K562 (cell line): ENCODE measurements around the gene TLR8. TPM values are rescaled to one million over a fixed set of nuclear protein-coding genes. Genes with fewer than 3 reads are reported as not detected.

Experiments used
- BRD4 ChIP-seq: fragments of 200-600 bp; sonication (generic); IDR thresholded peaks from 2 replicates; pipeline ENCODE4 v1.6.1; 2017; ENCODE audit warnings: inconsistent platforms
- CBFA2T3 ChIP-seq: fragments of 450-650 bp; IDR thresholded peaks from 2 replicates; pipeline ENCODE4 v1.6.1; 2017
- CBX3 ChIP-seq, 2 experiments: IDR thresholded peaks; 1 replicate in 1 of 2; 2 replicates in 1 of 2; pipeline ENCODE4 v1.6.1; 2012; ENCODE audit warnings: inconsistent platforms in 2 of 2, low read length in 2 of 2, borderline replicate concordance in 1 of 2, control low read depth in 1 of 2
- CXXC5 ChIP-seq: fragments of 250-450 bp; sonication (Bioruptor Pico); IDR thresholded peaks from 2 replicates; pipeline ENCODE4 v1.8.0; 2022; ENCODE audit warnings: inconsistent platforms, mild to moderate bottlenecking, moderate library complexity
- ELF1 ChIP-seq: fragments of 200-800 bp; sonication (Bioruptor generic); IDR thresholded peaks from 2 replicates; pipeline ENCODE4 v1.6.1; 2016; ENCODE audit warnings: missing genetic modification characterization, missing compliant biosample characterization
- KDM1A ChIP-seq, 2 experiments: fragments of 450-650 bp; IDR thresholded peaks; 2 replicates each; pipeline ENCODE4 v1.6.1; 2016; ENCODE audit warnings: mild to moderate bottlenecking in 2 of 2
- KDM5B ChIP-seq: fragments of 200-600 bp; sonication (generic); IDR thresholded peaks from 2 replicates; pipeline ENCODE4 v1.6.1; 2012; ENCODE audit warnings: low read depth, mild to moderate bottlenecking, moderate library complexity, low read length, control low read depth, inconsistent platforms; ENCODE audit not compliant: insufficient replicate concordance
- MAFG ChIP-seq: fragments of 450-650 bp; conservative IDR thresholded peaks from 2 replicates; pipeline ENCODE4 v1.6.1; 2016; ENCODE audit warnings: missing genetic modification characterization, missing compliant biosample characterization
- POLR2G ChIP-seq: fragments of 200-400 bp; formaldehyde crosslinking; IDR thresholded peaks from 2 replicates; pipeline ENCODE4 v1.6.1; 2017; ENCODE audit warnings: low read depth, mild to moderate bottlenecking, antibody characterized with exemption, low read length, moderate library complexity
- RBFOX2 ChIP-seq: fragments of 200-400 bp; formaldehyde crosslinking; IDR thresholded peaks from 2 replicates; pipeline ENCODE4 v1.6.1; 2017; ENCODE audit warnings: low read depth, mild to moderate bottlenecking, low read length, moderate library complexity
- ZNF766 ChIP-seq: fragments of 200-800 bp; sonication (Bioruptor generic); conservative IDR thresholded peaks from 2 replicates; pipeline ENCODE4 v1.6.1; 2016; ENCODE audit warnings: missing genetic modification characterization, missing compliant biosample characterization
- polyA plus RNA-seq, 8 experiments: library from polyadenylated mRNA; depleted of rRNA in 4 of 8; stranded (reverse) in 5 of 8; unstranded in 3 of 8; fragments of >200 nt; fragmentation: Nextera tagmentation in 2 of 8; fragmentation: Illumina TruSeq in 1 of 8; extraction: Ambion mirVana in 2 of 8; extraction: Trizol in 1 of 8; gene quantifications; 2 replicates each; pipeline versions ENCODE4 v1.2.1 to v1.2.3, GENCODE V29; 2011 to 2014; ENCODE audit warnings: inconsistent platforms in 1 of 8, missing spikeins in 1 of 8
- total RNA-seq, 7 experiments: library from RNA; depleted of rRNA in 6 of 7; stranded (reverse); fragments of >200 nt in 6 of 7; fragmentation: Illumina TruSeq in 2 of 7; extraction: Trizol in 2 of 7; gene quantifications; 2 replicates each; pipeline versions ENCODE4 v1.2.1 to v1.2.3, GENCODE V29; 2011 to 2021; ENCODE audit warnings: low replicate concordance in 1 of 7
- TF ChIP-seq, protein P1 (sequence below): fragments of 450-650 bp; IDR thresholded peaks from 2 replicates; pipeline ENCODE4 v1.6.1; 2016; ENCODE audit warnings: mild to moderate bottlenecking, moderate library complexity
- TF ChIP-seq, protein P2 (sequence below): fragments of 450-650 bp; formaldehyde crosslinking; IDR thresholded peaks from 2 replicates; pipeline ENCODE4 v1.4.0; 2020; ENCODE audit warnings: mild to moderate bottlenecking, moderate library complexity

TLR8 gene
- total and polyA plus RNA-seq, 9 of the 15 experiments (the other 6 are each of a cell fraction or from before 2014, with no cell fraction given): not detected

DNA sequence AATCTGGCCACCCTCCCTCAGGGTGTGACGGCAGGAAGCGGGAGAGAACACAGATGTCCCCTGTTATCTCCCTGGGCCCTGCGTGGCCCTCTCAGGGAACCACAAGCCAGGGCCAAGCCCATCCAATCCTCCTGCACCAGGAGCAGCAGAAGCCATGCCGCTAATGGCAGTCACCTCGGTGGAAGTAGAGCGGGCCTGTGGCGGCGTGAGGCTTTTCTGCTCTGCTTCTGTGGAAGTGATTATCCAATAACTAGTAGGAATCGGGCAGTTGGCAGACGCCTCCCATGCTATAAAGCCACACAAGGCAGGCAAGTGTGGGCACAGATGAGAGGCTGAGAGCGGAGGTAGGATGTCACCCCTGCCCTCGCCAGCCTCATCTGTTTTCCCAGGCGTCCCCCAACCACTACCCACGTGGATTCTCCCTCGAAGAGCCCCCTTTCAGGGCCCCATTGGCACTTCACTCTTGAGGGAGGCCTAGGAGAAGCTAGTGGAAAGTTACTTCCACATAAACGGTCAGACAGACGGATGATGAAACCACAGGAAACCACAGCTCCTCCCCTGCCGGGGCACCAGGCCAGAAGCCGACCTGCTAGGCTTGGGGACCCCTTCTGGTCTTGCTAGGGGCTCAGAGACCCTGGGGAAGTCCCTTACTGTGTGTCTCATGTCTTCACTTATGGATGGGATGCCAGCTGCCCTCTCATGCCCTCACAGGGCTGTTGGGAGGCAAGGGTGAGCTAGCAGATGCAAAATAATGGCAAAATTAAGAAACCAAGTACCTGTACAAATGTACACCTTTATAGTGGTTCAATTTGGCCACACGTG is 49.7 kb downstream of the TLR8 start (continued):
- TF ChIP-seq CBFA2T3: peak; percentile 57
- peak; percentile 81 for TF ChIP-seq RBFOX2
- no peak for TF ChIP-seq MAFG
- TF ChIP-seq CXXC5 (CRISPR knock-in tag): peak; percentile 86
- TF ChIP-seq, protein P1, sequence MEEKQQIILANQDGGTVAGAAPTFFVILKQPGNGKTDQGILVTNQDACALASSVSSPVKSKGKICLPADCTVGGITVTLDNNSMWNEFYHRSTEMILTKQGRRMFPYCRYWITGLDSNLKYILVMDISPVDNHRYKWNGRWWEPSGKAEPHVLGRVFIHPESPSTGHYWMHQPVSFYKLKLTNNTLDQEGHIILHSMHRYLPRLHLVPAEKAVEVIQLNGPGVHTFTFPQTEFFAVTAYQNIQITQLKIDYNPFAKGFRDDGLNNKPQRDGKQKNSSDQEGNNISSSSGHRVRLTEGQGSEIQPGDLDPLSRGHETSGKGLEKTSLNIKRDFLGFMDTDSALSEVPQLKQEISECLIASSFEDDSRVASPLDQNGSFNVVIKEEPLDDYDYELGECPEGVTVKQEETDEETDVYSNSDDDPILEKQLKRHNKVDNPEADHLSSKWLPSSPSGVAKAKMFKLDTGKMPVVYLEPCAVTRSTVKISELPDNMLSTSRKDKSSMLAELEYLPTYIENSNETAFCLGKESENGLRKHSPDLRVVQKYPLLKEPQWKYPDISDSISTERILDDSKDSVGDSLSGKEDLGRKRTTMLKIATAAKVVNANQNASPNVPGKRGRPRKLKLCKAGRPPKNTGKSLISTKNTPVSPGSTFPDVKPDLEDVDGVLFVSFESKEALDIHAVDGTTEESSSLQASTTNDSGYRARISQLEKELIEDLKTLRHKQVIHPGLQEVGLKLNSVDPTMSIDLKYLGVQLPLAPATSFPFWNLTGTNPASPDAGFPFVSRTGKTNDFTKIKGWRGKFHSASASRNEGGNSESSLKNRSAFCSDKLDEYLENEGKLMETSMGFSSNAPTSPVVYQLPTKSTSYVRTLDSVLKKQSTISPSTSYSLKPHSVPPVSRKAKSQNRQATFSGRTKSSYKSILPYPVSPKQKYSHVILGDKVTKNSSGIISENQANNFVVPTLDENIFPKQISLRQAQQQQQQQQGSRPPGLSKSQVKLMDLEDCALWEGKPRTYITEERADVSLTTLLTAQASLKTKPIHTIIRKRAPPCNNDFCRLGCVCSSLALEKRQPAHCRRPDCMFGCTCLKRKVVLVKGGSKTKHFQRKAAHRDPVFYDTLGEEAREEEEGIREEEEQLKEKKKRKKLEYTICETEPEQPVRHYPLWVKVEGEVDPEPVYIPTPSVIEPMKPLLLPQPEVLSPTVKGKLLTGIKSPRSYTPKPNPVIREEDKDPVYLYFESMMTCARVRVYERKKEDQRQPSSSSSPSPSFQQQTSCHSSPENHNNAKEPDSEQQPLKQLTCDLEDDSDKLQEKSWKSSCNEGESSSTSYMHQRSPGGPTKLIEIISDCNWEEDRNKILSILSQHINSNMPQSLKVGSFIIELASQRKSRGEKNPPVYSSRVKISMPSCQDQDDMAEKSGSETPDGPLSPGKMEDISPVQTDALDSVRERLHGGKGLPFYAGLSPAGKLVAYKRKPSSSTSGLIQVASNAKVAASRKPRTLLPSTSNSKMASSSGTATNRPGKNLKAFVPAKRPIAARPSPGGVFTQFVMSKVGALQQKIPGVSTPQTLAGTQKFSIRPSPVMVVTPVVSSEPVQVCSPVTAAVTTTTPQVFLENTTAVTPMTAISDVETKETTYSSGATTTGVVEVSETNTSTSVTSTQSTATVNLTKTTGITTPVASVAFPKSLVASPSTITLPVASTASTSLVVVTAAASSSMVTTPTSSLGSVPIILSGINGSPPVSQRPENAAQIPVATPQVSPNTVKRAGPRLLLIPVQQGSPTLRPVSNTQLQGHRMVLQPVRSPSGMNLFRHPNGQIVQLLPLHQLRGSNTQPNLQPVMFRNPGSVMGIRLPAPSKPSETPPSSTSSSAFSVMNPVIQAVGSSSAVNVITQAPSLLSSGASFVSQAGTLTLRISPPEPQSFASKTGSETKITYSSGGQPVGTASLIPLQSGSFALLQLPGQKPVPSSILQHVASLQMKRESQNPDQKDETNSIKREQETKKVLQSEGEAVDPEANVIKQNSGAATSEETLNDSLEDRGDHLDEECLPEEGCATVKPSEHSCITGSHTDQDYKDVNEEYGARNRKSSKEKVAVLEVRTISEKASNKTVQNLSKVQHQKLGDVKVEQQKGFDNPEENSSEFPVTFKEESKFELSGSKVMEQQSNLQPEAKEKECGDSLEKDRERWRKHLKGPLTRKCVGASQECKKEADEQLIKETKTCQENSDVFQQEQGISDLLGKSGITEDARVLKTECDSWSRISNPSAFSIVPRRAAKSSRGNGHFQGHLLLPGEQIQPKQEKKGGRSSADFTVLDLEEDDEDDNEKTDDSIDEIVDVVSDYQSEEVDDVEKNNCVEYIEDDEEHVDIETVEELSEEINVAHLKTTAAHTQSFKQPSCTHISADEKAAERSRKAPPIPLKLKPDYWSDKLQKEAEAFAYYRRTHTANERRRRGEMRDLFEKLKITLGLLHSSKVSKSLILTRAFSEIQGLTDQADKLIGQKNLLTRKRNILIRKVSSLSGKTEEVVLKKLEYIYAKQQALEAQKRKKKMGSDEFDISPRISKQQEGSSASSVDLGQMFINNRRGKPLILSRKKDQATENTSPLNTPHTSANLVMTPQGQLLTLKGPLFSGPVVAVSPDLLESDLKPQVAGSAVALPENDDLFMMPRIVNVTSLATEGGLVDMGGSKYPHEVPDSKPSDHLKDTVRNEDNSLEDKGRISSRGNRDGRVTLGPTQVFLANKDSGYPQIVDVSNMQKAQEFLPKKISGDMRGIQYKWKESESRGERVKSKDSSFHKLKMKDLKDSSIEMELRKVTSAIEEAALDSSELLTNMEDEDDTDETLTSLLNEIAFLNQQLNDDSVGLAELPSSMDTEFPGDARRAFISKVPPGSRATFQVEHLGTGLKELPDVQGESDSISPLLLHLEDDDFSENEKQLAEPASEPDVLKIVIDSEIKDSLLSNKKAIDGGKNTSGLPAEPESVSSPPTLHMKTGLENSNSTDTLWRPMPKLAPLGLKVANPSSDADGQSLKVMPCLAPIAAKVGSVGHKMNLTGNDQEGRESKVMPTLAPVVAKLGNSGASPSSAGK: peak; percentile 94
- TF ChIP-seq BRD4: peak; percentile 96
- TF ChIP-seq, protein P2, sequence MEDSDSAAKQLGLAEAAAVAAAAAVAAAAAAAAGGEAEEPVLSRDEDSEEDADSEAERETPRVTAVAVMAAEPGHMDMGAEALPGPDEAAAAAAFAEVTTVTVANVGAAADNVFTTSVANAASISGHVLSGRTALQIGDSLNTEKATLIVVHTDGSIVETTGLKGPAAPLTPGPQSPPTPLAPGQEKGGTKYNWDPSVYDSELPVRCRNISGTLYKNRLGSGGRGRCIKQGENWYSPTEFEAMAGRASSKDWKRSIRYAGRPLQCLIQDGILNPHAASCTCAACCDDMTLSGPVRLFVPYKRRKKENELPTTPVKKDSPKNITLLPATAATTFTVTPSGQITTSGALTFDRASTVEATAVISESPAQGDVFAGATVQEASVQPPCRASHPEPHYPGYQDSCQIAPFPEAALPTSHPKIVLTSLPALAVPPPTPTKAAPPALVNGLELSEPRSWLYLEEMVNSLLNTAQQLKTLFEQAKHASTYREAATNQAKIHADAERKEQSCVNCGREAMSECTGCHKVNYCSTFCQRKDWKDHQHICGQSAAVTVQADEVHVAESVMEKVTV (CRISPR knock-in tag): 0 out of 2 replicates have a peak, but pooled peaks have one; percentile 3
- TF ChIP-seq KDM1A (IDR thresholded peaks at IDR 0.05): 0 out of 4 replicates have a peak, but pooled peaks of 1 of the 2 experiments have one; percentile 0
- no peak for TF ChIP-seq CBX3 (IDR thresholded peaks at IDR 0.05; ENCODE audit: borderline replicate concordance in 1 of 2, low read length in 2 of 2)
- TF ChIP-seq ZNF766 (CRISPR knock-in tag): peak; percentile 96
- TF ChIP-seq POLR2G: peak; percentile 72
- TF ChIP-seq ELF1: no peak
- TF ChIP-seq KDM5B: peak; percentile 56
